T-helper 2 cell (primary cell): ENCODE measurements around the gene CKB.
A peak's percentile ranks its signal among the peaks of the same experiment; 100 is the strongest.

Experiments
- DNase-seq, 5 experiments: peaks; one replicate each; pipeline versions ENCODE4 v3.0.0 to v3.0.0-alpha.2; 2012 to 2022

CKB gene

GRCh38 chr14:103510724-103511693 lies 11.6 kb downstream of the CKB start:
- no peak for DNase-seq

- no peak for DNase-seq
Observed at GRCh38 chr14:103509864-103510723, 12.5 kb downstream of the CKB start.

GRCh38 chr14:103508521-103509329 lies 13.9 kb downstream of the CKB start:
- DNase-seq, result no peak

- DNase-seq, result no peak
Observed at GRCh38 chr14:103507751-103508150, 14.9 kb downstream of the CKB start.

GRCh38 chr14:103504991-103505565 lies 17.6 kb downstream of the CKB start:
- no peak for DNase-seq

- DNase-seq, result no peak
Observed at GRCh38 chr14:103503296-103503695, 19.3 kb downstream of the CKB start.

- DNase-seq, result no peak
Observed at GRCh38 chr14:103502877-103503276, 19.8 kb downstream of the CKB start.

- no peak for DNase-seq
Observed at GRCh38 chr14:103501921-103502669, 20.5 kb downstream of the CKB start.

- DNase-seq, result no peak
Observed at GRCh38 chr14:103501041-103501870, 21.4 kb downstream of the CKB start.

- peak; percentile 47 to 78 (median 66) for DNase-seq
Observed at GRCh38 chr14:103500148-103500990, 22.3 kb downstream of the CKB start.

GRCh38 chr14:103499709-103500108 lies 22.9 kb downstream of the CKB start:
- DNase-seq, result no peak

- no peak for DNase-seq
Observed at GRCh38 chr14:103496776-103497175, 25.9 kb downstream of the CKB start.

GRCh38 chr14:103495854-103496253 lies 26.8 kb downstream of the CKB start:
- no peak for DNase-seq

- DNase-seq, result no peak
Observed at GRCh38 chr14:103492156-103492925, 30.3 kb downstream of the CKB start.

- no peak for DNase-seq
Observed at GRCh38 chr14:103491691-103492090, 30.9 kb downstream of the CKB start.

- no peak for DNase-seq
Observed at GRCh38 chr14:103489621-103490020, 33.0 kb downstream of the CKB start.

GRCh38 chr14:103488960-103489359 lies 33.7 kb downstream of the CKB start:
- no peak for DNase-seq

- DNase-seq, result no peak
Observed at GRCh38 chr14:103488071-103488470, 34.6 kb downstream of the CKB start.

- no peak for DNase-seq
Observed at GRCh38 chr14:103485504-103485903, 37.1 kb downstream of the CKB start.
